Nephron progenitor cell (in vitro differentiated cells): ENCODE data around the gene NPTX1.

Experiments used
- DNase-seq: peaks from one replicate; pipeline ENCODE4 v3.0.0; 2021
- H3K27ac Mint-ChIP-seq: 2 replicates; pipeline ENCODE4 v1.8.0; 2021; ENCODE audit warnings: mild to moderate bottlenecking, moderate library complexity, mixed read lengths
- H3K27me3 Mint-ChIP-seq: 2 replicates; pipeline ENCODE4 v1.8.0; 2021; ENCODE audit warnings: mild to moderate bottlenecking, low read depth, mixed read lengths; ENCODE audit not compliant: poor library complexity
- H3K36me3 Mint-ChIP-seq: 2 replicates; pipeline ENCODE4 v1.8.0; 2021; ENCODE audit warnings: low read depth, mixed read lengths
- H3K4me1 Mint-ChIP-seq: 2 replicates; pipeline ENCODE4 v1.8.0; 2021; ENCODE audit warnings: mixed read lengths
- H3K4me3 Mint-ChIP-seq: 2 replicates; pipeline ENCODE4 v1.8.0; 2021; ENCODE audit warnings: mild to moderate bottlenecking, moderate library complexity, mixed read lengths
- H3K9me3 Mint-ChIP-seq: 2 replicates; pipeline ENCODE4 v1.8.0; 2021; ENCODE audit warnings: mild to moderate bottlenecking, moderate library complexity, mixed read lengths
- TF ChIP-seq, protein P1 (sequence below): fragments of 200-600 bp; sonication (generic); IDR thresholded peaks from 2 replicates; pipeline ENCODE4 v1.5.0; 2021; ENCODE audit warnings: antibody characterized with exemption

The NPTX1 gene

DNA sequence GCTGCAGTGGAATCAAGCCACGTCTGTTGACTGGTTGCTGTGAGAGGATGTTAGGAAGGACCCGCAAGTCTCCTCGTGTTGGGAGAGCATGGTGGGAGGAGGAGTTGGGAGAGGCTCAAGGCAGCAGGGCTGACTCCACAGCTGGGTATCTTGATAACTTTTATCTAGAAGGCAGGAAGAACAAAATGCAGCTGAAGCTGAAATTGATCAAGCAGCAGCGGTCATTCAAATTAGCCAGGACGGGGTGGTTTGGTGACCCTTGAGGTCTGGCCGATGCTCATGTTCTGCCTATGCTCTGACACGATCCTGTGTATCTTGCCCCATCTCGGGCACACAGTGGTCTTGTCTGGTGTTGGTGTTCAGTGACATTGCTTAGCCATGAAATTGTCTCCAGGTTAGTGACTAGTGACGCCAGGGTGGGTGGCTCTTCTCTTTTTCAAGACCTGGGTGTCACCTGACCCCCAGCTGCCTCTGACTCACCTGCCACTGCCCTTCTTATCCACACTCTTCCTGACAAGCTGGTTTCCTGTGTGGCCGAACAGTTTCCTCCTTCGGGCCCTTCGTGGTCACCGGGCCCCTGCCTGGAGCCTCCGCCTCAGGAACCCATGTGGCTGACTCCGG lies 19.1 kb downstream of the NPTX1 start:
- peak overlapping the region; percentile 64 for H3K27ac Mint-ChIP-seq
- peaks cover 40% of the 10 kb centered on the region for H3K4me1 Mint-ChIP-seq
- TF ChIP-seq, protein P1, sequence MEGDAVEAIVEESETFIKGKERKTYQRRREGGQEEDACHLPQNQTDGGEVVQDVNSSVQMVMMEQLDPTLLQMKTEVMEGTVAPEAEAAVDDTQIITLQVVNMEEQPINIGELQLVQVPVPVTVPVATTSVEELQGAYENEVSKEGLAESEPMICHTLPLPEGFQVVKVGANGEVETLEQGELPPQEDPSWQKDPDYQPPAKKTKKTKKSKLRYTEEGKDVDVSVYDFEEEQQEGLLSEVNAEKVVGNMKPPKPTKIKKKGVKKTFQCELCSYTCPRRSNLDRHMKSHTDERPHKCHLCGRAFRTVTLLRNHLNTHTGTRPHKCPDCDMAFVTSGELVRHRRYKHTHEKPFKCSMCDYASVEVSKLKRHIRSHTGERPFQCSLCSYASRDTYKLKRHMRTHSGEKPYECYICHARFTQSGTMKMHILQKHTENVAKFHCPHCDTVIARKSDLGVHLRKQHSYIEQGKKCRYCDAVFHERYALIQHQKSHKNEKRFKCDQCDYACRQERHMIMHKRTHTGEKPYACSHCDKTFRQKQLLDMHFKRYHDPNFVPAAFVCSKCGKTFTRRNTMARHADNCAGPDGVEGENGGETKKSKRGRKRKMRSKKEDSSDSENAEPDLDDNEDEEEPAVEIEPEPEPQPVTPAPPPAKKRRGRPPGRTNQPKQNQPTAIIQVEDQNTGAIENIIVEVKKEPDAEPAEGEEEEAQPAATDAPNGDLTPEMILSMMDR = no peak
- DNase-seq = no peak
- no peak overlapping the region for H3K4me3 Mint-ChIP-seq
- no peaks in the 10 kb centered on the region for H3K9me3 Mint-ChIP-seq
- H3K27me3 Mint-ChIP-seq = peaks cover 52% of the 10 kb centered on the region
- no peaks in the 10 kb centered on the region for H3K36me3 Mint-ChIP-seq

DNA sequence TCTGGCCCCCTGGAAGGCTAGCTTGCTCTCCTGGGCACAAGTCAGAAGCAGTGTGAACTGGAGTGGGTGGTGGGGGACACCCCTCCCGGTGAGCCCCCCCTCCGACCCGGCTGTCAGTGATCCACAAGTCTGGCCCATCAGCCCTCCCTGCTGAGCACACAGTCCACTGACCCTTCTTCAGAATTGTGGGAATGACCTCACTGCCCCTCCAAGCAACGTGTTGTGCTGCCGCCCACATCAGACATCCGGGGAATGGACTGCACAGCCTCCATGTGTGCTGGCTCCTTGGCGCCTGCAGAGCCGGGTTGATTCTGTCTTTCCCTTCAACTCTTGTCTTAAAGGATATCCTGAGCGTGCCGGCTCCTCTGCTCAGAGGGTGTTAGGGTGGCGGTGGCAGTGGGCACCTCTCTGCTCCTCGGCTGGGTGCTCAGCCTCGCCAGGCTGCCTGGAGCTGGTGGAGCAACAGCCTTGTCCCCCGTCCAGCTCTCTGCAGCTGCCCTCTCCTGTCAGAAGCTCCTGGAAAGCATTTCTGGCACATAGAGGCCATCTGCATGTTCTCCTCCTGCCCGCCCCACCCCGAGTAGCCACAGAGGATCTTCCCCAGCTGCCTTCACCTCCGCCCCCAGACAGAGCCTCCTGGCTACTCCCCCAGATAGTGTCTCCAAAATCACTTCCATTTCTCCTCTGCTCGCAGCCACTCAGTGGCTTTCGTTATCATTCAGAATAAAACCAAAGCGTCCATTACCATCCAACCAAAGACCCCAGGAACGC lies 19.8 kb downstream of the NPTX1 start:
- TF ChIP-seq, protein P1 = no peak
- DNase-seq = no peak
- Mint-ChIP-seq H3K27me3 (peaks cover 48% of the 10 kb centered on the region), H3K36me3 (no peaks in the 10 kb centered on the region), H3K4me1 (peaks cover 46% of the 10 kb centered on the region), H3K9me3 (no peaks in the 10 kb centered on the region), H3K4me3 (no peak overlapping the region), H3K27ac (no peak overlapping the region)

DNA sequence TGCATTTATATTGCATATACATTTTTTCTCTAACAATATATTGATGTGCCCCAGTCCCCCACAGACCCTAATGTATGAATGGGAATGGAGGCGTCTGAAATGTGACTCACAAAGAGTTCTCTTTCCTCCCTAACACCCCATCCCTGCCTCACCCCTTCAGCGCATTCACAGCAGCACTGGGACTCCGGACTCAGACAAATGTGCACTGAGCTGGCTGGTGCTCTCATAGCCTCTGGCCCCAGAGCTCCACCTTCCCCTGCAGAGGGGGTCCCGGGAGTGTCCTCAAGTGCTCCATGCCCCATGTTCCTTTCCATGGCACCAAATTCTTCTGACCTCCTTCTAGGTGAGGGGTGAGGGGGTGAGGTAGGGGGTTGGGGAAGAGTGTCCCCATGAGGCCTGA lies 20.6 kb downstream of the NPTX1 start:
- no peak for DNase-seq
- H3K9me3 Mint-ChIP-seq = no peaks in the 10 kb centered on the region
- no peak overlapping the region for H3K27ac Mint-ChIP-seq
- TF ChIP-seq, protein P1 = no peak
- H3K36me3 Mint-ChIP-seq = no peaks in the 10 kb centered on the region
- H3K4me1 Mint-ChIP-seq = peaks cover 52% of the 10 kb centered on the region
- H3K27me3 Mint-ChIP-seq = peaks cover 39% of the 10 kb centered on the region
- H3K4me3 Mint-ChIP-seq = peak overlapping the region; percentile 91

DNA sequence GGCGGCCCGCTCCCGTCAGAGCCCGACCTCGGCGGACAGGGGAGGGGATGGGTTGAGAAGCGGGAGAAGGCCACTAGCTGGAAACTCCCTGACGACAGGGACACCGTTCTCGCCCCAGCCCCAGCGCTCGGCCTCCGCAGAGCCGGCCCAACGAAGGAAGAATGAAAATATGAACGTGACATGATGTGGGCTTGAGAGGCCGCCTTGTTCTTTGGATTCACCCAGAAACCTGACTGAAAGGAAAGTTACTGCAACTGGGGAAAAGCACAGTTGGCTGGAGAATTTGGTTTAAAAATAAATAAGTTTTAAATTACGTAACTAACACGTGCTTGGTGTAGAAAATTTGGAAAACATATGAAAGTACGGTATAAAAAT lies 21.1 kb downstream of the NPTX1 start:
- TF ChIP-seq, protein P1 = no peak
- Mint-ChIP-seq H3K27me3 (peaks cover 38% of the 10 kb centered on the region), H3K4me1 (peaks cover 57% of the 10 kb centered on the region), H3K9me3 (no peaks in the 10 kb centered on the region), H3K36me3 (no peaks in the 10 kb centered on the region), H3K27ac (peak overlapping the region; percentile 95), H3K4me3 (peak overlapping the region; percentile 91)
- peak; percentile 70 for DNase-seq

DNA sequence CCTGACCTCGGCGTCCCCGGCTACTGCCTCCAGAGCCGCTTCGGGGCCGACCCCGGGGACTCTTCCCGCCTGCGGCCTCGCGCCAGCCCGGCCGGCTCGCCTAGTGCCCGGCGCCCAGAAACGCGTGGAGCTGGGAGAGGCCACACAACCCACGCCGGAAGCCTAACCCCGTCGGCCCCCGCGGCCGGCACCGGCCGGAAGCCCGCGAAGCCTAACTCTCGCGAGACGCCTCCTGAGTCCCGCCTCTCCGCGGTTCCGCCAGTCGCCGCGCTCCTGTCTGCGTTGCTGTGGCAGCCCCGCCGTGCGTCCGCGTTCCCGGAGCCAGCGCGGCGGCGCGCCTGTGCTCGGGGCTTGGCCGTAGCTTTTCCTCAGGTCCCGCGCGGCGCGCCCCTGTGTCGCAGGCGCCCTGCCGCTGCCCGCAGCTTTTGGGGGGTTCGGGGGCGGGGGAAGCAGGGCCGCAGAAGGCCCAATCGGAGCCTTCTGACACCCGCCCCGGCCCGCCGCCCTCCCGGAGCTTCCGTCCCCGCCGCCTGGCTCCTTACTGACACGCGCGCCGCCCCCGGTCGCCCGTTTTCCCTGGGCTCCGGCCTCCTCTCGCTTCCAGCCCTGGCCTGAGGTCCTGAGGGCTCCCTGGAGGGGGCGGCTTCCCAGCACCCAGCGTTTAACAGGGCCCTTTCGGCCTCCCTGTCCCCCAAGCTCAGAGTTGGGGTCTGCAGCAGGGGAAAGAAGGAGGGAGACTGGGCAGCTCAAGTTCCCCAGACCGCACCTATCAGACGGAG lies 21.7 kb downstream of the NPTX1 start:
- Mint-ChIP-seq H3K27ac (peak overlapping the region; percentile 95), H3K4me3 (peak overlapping the region; percentile 91), H3K36me3 (no peaks in the 10 kb centered on the region), H3K27me3 (peaks cover 36% of the 10 kb centered on the region), H3K9me3 (no peaks in the 10 kb centered on the region), H3K4me1 (peaks cover 62% of the 10 kb centered on the region)
- TF ChIP-seq, protein P1 = no peak
- peak; percentile 95 for DNase-seq
